IMR-90 (cell line): ENCODE measurements around the gene NUDT16.

ENCODE experiments used
- BHLHE40 ChIP-seq: fragments of 150-350 bp; IDR thresholded peaks from 2 replicates; pipeline ENCODE4 v1.6.1; 2016; ENCODE audit warnings: mild to moderate bottlenecking, low read depth, low read length
- CHD1 ChIP-seq: IDR thresholded peaks from 2 replicates; pipeline ENCODE4 v1.6.1; 2012; ENCODE audit warnings: low read depth, low read length, improper control_type of control experiment
- CTCF ChIP-seq: conservative IDR thresholded peaks from 2 replicates; pipeline ENCODE4 v1.5.1; 2012; ENCODE audit warnings: mild to moderate bottlenecking, low read depth, low read length, improper control_type of control experiment
- MXI1 ChIP-seq: IDR thresholded peaks from 2 replicates; pipeline ENCODE4 v1.6.1; 2012; ENCODE audit warnings: low read depth, mild to moderate bottlenecking, low read length, moderate library complexity, borderline replicate concordance
- POLR2A ChIP-seq: IDR thresholded peaks from 2 replicates; pipeline ENCODE4 v1.6.1; 2012; ENCODE audit warnings: mild to moderate bottlenecking, low read depth, low read length
- RAD21 ChIP-seq: IDR thresholded peaks from 2 replicates; pipeline ENCODE4 v1.6.1; 2012; ENCODE audit warnings: low read length, improper control_type of control experiment
- TF ChIP-seq, protein P1 (sequence below): fragments of 150-350 bp; IDR thresholded peaks from 2 replicates; pipeline ENCODE4 v1.6.1; 2016; ENCODE audit warnings: low read depth, mild to moderate bottlenecking, low read length, moderate library complexity, borderline replicate concordance

GRCh38 chr3:131371688-131372066 is 9.9 kb upstream of the NUDT16 start:
- no peak for TF ChIP-seq CTCF
- TF ChIP-seq BHLHE40: no peak
- TF ChIP-seq RAD21: no peak
- no peak for TF ChIP-seq MXI1
- no peak for TF ChIP-seq POLR2A
- TF ChIP-seq CHD1: no peak
- TF ChIP-seq, protein P1, sequence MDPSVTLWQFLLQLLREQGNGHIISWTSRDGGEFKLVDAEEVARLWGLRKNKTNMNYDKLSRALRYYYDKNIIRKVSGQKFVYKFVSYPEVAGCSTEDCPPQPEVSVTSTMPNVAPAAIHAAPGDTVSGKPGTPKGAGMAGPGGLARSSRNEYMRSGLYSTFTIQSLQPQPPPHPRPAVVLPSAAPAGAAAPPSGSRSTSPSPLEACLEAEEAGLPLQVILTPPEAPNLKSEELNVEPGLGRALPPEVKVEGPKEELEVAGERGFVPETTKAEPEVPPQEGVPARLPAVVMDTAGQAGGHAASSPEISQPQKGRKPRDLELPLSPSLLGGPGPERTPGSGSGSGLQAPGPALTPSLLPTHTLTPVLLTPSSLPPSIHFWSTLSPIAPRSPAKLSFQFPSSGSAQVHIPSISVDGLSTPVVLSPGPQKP: no peak
